GM19455 (cell line): Measurements from ENCODE around the gene BOK.

ENCODE experiments used
- ATAC-seq: cut with Tn5 transposase; IDR thresholded peaks from one replicate; pipeline ENCODE4 v1.9.1; 2021; ENCODE audit not compliant: unreplicated experiment

The BOK gene

GRCh38 chr2:241598061-241598460 lies 39.5 kb downstream of the BOK start:
- ATAC-seq, result no peak

DNA sequence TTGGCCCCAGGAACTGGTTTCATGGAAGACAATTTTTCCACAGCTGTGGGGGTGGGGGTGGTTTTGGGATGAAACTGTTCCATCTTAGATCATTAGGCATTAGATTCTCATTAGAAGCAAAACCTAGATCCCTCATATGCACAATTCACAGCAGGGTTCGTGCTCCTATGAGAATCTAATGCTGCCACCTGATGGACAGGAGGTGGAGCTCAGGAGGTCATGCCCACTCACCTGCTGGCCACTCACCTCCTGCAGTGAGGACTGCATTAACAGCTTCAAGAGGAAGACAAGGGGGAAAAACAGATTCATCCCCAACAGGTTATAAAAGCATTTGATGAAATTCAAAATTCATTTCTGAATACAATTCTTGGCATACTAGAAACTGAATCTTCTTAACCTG lies 39.9 kb downstream of the BOK start:
- ATAC-seq, result no peak

DNA sequence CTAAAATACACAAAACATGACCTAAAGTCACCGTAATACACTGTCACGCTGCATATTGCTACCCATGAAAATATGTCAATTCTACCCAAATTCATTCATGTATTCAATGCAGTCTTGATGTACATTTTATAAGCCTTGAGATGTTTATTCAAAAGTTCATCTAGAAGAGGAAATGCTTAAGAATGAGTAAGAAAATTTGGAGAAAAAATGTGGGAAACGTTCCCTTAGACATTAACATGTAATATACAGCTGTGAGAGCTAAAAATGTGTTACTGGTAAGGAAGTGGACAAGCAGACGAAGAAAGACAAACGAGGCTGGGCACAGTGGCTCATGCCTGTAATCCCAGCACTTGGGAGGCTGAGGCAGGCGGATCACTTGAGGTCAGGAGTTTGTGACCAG lies 41.1 kb downstream of the BOK start:
- ATAC-seq, result no peak

DNA sequence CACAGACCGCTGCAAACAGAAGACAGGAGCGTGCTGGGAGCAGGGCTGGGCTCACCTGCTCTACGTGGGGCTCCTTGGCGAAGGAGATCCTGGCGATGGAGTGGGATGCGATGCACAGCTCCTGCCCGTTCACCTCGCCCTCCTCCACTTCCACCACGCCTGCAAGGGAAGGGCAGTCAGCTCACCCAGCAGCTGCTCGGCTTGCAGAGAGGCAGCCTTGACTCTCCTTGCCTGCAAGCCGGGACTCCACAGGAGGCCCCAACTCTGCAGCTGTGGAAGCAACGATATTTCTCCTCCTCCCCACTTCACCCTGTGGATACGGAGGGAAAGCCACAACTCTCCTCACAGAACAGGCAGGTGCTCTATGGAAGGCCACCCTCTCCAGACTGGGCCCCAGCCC lies 43.3 kb downstream of the BOK start:
- no peak for ATAC-seq

GRCh38 chr2:241602720-241603119 lies 44.2 kb downstream of the BOK start:
- ATAC-seq, result no peak

- no peak for ATAC-seq
Measured at GRCh38 chr2:241603686-241604085, 45.1 kb downstream of the BOK start.

- no peak for ATAC-seq
Measured at GRCh38 chr2:241606186-241606585, 47.6 kb downstream of the BOK start.

DNA sequence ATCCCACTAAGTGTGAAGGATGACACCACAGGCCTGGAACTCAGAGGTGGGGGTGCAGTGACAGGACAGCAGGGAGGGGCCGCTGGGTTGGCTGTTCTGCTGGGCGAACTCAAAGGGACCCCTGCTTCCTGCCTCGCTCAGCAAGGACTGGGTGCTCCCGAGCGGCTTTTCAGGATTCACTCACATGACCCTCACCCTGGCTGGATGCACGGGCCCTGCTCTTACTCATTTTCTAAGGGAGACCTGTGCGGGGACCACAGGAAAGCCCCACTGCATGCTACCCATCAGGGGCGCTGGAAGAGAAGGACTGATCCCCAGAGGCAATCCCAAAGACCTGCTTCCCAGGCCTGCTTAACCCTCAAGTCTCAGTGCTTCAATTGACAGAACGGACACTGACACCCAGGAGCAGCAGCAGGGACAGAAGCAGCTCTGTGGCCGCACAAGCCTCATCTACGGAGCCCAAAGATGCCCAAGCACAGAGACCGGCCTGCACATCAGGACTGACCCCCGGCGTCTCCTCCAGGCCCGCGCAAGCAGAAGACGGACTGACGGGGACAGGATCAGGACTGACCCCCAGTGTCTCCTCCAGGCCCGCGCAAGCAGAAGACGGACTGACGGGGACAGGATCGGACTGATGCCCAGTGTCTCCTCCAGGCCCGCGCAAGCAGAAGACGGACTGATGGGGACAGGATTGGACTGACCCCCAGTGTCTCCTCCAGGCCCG lies 48.8 kb downstream of the BOK start:
- ATAC-seq, result no peak

DNA sequence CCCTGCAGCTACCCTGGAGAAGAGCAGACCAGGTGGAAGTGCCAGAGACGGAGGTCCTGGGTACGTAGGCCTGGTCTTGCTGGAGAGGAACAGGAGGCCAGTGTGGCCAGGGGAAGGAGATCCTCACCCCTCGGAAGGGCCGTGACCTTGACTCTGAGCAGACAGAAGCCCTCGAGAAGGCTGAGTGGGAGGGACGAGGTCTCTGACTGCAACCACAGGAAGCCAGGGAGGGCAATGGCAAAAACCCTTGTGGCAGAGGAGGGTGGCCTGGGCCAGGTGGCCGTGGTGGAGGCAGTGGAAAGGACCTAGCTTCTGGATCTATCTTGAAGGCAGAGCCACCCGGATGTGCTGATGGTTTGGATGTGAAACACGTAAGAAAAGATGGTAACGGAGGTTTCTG lies 50.3 kb downstream of the BOK start:
- ATAC-seq, result no peak

DNA sequence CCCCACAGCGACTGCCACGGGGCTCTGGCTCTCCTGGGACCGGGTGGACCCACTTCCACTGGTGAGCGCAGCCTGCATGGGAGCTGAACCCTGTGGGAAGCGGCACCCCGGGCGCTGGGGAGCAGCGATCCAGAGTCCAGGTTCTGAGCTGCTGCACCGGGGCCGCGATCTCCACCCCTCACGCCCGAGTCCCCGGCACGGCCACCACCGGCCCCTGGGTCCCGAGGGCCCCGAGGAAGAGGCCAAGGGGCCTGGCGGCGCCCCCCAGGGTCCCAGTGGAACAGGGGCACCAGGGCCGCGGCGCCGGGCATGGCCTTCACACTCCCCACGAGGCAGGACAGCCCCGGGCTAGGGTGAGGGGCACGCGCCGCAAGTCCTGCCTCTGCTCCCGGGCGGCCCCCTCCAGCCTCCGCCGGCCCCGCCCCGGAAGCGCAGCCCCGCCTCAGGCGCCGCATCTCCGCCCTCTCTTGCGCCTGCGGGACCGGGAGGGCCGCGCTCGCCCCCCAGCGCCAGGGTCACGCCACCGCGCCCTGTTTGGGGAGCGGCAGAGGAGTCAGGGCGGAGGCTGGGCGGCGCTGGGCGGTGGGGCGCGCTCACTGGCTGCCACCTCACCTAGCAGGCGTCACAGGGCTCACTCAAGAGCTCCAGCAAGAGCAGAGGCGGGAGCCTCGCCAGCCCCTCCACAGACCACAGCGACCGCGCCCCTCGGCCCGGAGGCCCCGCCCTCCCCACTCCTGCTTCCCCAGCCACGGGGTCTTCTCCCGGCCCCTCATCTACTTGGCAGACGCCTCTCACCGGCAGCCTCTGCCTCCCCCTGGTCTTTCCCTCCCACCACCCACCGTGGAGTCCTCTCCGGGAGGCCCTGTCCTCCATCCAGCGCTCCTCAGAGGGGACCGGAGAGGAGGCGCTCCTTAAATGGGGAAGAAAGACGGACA lies 51.6 kb downstream of the BOK start:
- ATAC-seq, result peak; percentile 92

DNA sequence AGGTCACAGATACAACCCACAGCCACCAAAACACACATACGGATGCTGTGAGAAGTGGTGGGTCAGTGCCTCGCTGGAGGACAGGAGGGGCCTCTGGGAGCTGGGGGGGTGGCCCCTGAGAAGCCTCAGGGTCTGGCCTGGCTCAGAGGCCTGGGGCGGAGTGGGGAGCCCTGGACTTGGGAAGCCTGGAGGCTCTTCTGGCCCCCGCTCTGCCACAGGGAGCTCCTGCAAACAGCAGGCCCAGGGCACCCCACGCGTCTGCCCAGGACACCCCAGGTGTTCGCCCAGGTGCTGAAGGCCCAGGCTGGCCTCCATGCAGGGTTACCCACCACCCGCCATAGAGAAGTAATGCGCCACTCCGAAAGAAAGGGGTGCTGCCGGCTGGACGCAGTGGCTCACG lies 52.5 kb downstream of the BOK start:
- ATAC-seq, result no peak

- ATAC-seq, result no peak
Measured at GRCh38 chr2:241612156-241613016, 53.8 kb downstream of the BOK start.

GRCh38 chr2:241613017-241613780 lies 54.7 kb downstream of the BOK start:
- ATAC-seq, result no peak

- no peak for ATAC-seq
Measured at GRCh38 chr2:241615041-241615440, 56.5 kb downstream of the BOK start.

DNA sequence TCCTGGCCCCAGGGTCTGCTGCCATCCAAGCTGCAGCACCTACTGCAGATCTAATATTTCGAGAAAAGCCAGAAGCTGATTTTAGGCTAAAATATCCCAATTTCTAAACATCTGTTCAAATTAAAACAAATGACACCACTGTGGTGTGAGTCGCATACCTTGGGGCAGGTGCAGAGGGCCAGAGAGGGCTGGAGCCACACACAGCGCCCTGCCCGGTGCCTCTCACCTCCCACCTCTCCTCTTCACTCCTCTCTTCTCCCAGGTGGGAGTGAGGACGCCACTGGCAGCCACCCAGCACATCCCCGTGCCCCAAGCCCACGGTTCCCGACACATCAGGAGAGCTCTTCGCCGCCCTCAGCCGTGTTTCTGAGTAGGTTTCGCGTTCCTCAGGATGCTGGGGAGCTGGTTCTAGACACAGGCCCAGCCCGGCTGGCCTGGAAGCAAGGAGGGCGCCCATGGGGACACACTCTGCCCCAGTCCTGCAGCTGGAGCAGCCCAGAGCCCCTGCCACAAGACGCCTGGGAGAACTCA lies 57.0 kb downstream of the BOK start:
- ATAC-seq, result no peak

- ATAC-seq, result no peak
Measured at GRCh38 chr2:241616168-241617125, 57.9 kb downstream of the BOK start.

DNA sequence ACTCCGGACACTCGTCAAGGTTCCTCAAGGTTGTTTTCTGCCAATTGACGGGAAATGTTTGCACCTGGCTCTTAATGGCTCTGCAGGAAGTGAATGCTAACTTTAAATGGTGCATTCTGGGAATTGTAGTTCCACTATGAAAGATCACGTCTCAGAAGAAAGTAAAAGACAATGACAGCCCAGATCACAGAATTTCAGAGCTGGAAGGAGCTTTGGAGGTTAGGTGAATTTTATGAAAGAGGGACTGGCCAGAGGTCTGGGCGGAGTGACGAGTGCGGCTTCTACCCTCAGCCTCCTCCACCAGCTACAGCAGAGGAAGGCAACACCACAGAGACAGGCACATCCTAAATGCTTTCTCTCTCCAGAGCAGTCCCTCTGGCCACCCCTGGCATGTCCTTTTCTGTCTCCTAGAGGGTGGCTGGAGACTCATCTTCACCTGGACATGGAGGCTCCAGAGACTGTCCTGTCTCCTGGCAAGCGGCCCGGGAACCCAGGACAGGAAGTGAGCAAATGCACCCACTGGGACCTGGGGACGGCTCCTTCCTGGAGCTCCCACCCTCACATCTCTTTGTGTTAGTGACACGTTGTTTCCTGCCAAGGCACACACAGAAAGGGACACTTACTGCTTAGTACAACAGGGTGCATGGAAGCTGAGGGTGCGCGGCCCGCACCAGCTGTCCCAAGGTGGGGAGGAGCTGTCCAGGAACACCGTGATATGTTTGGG lies 59.0 kb downstream of the BOK start:
- no peak for ATAC-seq

GRCh38 chr2:241618296-241618805 lies 59.8 kb downstream of the BOK start:
- no peak for ATAC-seq
